ENCODE measurements around the gene MAST3. TPM values are rescaled to one million over a fixed set of nuclear protein-coding genes. Genes with fewer than 3 reads are reported as not detected.
A peak's percentile ranks its signal among the peaks of the same experiment; 100 is the strongest.

Gene MAST3
- total RNA-seq, 4 donors from 2014 or later: 0.59 to 22.5 (median 3.8) TPM

DNA sequence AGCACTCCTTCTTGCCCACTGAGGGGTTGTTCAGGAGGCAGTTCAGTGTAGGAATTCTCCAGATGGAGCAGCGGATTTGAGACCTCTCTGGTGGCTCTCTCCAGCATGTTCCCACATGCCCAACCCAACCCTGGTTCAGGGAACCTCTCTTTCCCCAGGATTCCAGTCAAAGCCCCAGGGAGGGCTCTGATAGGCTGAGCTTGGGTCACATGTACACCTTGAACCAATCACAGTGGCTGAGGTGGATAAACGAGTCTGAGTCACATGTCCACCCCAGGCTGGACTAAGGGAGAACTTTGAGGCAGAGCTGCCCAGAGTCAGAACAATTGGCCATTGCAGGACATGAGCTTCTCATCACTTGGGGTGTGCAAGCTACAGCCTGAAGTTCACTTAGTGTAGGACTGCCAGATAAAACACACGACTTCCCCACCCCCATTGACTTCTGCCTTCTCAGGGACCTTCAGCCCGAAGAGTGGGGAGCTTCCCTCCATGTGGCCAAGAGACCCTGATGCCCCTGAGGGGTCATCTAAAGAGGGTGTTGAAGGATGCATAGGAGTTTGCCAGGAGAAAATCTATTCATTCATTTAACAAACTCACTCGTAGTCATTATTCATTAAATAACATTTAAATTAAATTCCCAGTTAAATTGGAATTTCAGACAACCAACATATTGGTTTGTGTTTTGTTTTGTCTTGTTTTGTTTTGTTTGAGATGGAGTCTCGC lies 4.0 kb upstream of the MAST3 start:
- TF ChIP-seq, protein P1, sequence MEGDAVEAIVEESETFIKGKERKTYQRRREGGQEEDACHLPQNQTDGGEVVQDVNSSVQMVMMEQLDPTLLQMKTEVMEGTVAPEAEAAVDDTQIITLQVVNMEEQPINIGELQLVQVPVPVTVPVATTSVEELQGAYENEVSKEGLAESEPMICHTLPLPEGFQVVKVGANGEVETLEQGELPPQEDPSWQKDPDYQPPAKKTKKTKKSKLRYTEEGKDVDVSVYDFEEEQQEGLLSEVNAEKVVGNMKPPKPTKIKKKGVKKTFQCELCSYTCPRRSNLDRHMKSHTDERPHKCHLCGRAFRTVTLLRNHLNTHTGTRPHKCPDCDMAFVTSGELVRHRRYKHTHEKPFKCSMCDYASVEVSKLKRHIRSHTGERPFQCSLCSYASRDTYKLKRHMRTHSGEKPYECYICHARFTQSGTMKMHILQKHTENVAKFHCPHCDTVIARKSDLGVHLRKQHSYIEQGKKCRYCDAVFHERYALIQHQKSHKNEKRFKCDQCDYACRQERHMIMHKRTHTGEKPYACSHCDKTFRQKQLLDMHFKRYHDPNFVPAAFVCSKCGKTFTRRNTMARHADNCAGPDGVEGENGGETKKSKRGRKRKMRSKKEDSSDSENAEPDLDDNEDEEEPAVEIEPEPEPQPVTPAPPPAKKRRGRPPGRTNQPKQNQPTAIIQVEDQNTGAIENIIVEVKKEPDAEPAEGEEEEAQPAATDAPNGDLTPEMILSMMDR (IDR thresholded peaks at IDR 0.05): no peak
- TF ChIP-seq POLR2A (IDR thresholded peaks at IDR 0.05): no peak
- Histone ChIP-seq H3K9me3 (no peaks in the 10 kb centered on the region), H3K4me1 (no peaks in the 10 kb centered on the region), H3K27ac (no peak overlapping the region), H3K27me3 (no peaks in the 10 kb centered on the region), H3K36me3 (no peaks in the 10 kb centered on the region), H3K4me3 (no peak overlapping the region)
- DNase-seq: no peak
- intact Hi-C loops (cut with DNase I; ENCODE audit: low total_unique reads): no loop called here

DNA sequence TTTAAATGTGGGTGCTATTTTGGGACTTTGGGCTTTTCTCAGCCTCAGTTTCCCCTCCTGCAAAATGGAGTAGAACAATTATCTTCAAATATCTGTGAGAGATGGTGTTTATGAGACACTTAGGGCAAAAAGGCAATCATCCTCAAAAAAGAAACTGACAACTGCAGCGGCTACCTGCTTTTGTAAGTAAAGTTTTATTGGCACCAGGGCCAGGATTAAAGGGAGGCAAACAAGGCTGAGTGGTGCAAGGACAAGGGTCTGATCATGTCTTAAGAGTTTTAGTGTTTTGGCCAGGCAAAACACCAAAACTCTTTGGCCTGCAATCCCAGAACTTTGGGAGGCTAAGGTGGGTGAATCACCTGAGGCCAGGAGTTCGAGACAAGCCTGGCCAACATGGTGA lies 1.3 kb upstream of the MAST3 start:
- H3K27me3 ChIP-seq: peaks cover 0 to 13% of the 10 kb centered on the region in 2 donors
- H3K36me3 ChIP-seq: no peaks in the 10 kb centered on the region
- no peaks in the 10 kb centered on the region for H3K9me3 ChIP-seq
- no peak for TF ChIP-seq POLR2A (IDR thresholded peaks at IDR 0.05)
- TF ChIP-seq, protein P1 (IDR thresholded peaks at IDR 0.05): no peak
- H3K27ac ChIP-seq: no peak overlapping the region
- intact Hi-C loops (cut with DNase I; ENCODE audit: low total_unique reads): no loop called here
- H3K4me3 ChIP-seq: no peak overlapping the region
- DNase-seq: no peak
- peaks cover 0 to 2% of the 10 kb centered on the region in 2 donors for H3K4me1 ChIP-seq

DNA sequence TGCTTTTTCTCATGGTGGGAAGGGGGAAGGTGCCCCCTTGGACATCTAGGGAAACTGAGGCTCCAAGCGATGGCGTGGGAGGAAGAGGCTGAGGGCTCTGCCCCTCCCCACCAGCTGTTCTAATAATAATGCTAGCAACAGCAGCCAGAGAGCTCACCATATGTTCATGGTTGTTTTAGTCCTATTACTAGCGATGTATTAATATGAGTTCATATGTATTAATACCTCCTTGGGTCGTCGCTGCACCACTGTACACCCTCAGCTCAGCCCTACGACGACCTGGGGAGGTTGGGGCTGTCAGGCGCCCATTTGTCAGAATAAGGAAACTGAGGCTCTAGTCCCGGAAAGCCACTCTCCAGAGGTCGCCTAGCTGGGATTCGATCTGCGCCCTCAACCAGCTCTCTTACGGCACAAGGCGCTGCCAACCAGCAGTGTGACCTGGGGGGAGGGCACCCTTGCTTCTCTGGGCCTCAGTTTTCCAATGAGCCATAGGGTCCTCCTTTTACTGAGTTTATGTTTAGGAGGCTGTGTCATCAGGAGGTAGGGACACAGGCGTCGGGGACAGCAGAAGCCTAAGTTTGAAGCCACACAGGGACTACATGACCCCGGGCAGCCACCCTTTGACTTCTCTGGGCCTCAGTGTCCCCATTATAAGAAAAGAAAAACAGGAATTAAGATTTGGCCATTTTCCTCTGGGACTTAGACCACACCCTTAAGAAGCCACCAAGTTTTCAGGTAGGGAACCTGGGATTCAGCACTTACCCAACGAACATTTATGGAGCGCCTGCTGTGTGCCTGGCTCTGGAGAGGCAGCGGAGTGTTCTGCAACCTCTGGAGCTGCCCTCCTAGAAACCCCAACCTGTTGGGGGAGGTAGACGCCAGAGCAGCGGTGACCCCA lies 664 bp downstream of the MAST3 start:
- intact Hi-C loops (cut with DNase I; ENCODE audit: low total_unique reads): no loop called here
- DNase-seq: no peak
- Histone ChIP-seq H3K27ac (no peak overlapping the region), H3K4me1 (peaks cover 0 to 2% of the 10 kb centered on the region in 2 donors), H3K4me3 (peak overlapping the region in 1 of 2 donors; percentile 28), H3K36me3 (no peaks in the 10 kb centered on the region), H3K9me3 (no peaks in the 10 kb centered on the region), H3K27me3 (peaks cover 0 to 13% of the 10 kb centered on the region in 2 donors)
- TF ChIP-seq, protein P1 (IDR thresholded peaks at IDR 0.05): no peak
- no peak for TF ChIP-seq POLR2A (IDR thresholded peaks at IDR 0.05)

DNA sequence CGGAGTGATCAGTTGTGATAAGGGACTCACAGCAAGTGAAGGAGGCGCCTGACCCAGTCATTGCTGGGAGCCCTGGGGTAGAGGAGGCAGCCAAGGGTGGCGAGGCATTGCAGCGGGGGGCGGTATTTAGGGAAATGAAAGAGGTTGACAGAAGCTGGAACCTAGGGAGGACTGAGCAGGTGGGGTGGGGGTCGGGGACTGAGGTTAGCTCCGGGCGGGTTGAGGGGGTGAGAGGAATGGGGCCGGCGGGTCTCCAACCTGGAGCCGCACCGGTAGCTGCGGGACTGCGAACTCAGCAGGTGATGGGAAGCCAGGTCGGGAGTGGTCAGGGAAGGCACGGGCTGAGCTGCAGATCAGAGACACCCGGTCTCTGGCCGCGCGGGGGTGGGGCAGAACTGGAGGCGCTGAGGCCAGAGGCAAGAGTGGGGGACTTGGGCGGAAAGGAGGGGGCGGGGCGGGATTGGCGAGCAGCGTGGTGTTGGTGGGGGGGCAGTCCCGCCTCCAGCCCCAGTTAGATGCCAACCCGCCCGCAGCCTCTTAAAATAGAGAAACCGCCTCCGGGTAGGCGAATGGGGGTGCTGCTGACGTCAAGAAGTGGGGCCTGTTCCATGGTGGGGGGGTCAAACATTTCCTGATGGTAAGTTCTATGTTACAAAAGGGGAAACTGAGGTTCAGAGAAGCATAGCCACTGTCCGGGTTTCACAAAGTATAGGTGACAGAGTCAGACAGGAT lies 1.5 kb downstream of the MAST3 start:
- Histone ChIP-seq H3K27me3 (peaks cover 0 to 13% of the 10 kb centered on the region in 2 donors), H3K9me3 (no peaks in the 10 kb centered on the region), H3K4me1 (peaks cover 0 to 2% of the 10 kb centered on the region in 2 donors), H3K36me3 (no peaks in the 10 kb centered on the region), H3K4me3 (no peak overlapping the region), H3K27ac (no peak overlapping the region)
- no peak for DNase-seq
- intact Hi-C loops (cut with DNase I; ENCODE audit: low total_unique reads): no loop called here
- TF ChIP-seq POLR2A (IDR thresholded peaks at IDR 0.05): no peak
- TF ChIP-seq, protein P1 (IDR thresholded peaks at IDR 0.05): no peak

Measured in uterus (tissue), 4 donors.